Neural progenitor cell (in vitro differentiated cells): ENCODE data around the gene FAM50B.

Experiments
- EZH2 ChIP-seq: fragments of 200-600 bp; sonication (generic); IDR thresholded peaks from 2 replicates; pipeline ENCODE4 v1.6.1; 2017; ENCODE audit warnings: antibody characterized with exemption, mild to moderate bottlenecking, moderate library complexity
- TF ChIP-seq, protein P1 (sequence below): fragments of 200-600 bp; sonication (generic); IDR thresholded peaks from 2 replicates; pipeline ENCODE4 v1.5.1; 2017; ENCODE audit warnings: antibody characterized with exemption, mild to moderate bottlenecking

DNA sequence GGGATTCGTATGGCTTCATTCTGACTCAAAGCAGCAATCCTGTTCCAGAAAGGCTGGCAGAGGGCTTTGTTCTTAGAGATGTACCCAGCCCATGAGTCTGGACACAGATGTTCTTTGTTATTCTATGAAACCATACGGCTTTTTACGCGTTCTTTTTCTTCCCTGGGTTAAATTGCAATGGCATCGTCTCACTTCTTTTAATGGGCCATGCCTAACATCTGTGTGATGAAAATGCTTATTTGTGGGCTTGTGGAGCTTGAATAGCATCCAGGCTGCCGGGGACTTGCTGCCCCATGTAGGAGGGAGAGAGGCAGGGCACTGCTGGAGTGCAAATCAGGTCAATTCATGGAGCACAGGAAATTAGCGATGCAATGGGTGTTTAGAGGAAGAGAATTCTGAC, 19.4 kb downstream of the FAM50B start:
- TF ChIP-seq, protein P1, sequence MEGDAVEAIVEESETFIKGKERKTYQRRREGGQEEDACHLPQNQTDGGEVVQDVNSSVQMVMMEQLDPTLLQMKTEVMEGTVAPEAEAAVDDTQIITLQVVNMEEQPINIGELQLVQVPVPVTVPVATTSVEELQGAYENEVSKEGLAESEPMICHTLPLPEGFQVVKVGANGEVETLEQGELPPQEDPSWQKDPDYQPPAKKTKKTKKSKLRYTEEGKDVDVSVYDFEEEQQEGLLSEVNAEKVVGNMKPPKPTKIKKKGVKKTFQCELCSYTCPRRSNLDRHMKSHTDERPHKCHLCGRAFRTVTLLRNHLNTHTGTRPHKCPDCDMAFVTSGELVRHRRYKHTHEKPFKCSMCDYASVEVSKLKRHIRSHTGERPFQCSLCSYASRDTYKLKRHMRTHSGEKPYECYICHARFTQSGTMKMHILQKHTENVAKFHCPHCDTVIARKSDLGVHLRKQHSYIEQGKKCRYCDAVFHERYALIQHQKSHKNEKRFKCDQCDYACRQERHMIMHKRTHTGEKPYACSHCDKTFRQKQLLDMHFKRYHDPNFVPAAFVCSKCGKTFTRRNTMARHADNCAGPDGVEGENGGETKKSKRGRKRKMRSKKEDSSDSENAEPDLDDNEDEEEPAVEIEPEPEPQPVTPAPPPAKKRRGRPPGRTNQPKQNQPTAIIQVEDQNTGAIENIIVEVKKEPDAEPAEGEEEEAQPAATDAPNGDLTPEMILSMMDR: no peak
- TF ChIP-seq EZH2: no peak
